K562 (cell line): ENCODE results near the gene TREM1. TPM values are rescaled to one million over a fixed set of nuclear protein-coding genes. Genes with fewer than 3 reads are reported as not detected.

Experiments used
- AFF1 ChIP-seq, 2 experiments: fragments of 450-650 bp; IDR thresholded peaks; 2 replicates each; pipeline ENCODE4 v1.6.1; 2018; ENCODE audit warnings: mild to moderate bottlenecking in 2 of 2, low read depth in 1 of 2; ENCODE audit not compliant: partially characterized antibody in 2 of 2
- CEBPZ ChIP-seq: fragments of 150-350 bp; IDR thresholded peaks from 2 replicates; pipeline ENCODE4 v1.6.1; 2014; ENCODE audit warnings: low read depth, mild to moderate bottlenecking, low read length, borderline replicate concordance
- GATA2 ChIP-seq: sonication (generic); formaldehyde crosslinking; IDR thresholded peaks from 2 replicates; pipeline ENCODE4 v1.4.0; 2020; ENCODE audit warnings: mild to moderate bottlenecking, missing genetic modification reagents
- HINFP ChIP-seq: fragments of 450-650 bp; conservative IDR thresholded peaks from 2 replicates; pipeline ENCODE4 v1.6.1; 2016; ENCODE audit warnings: missing genetic modification characterization, low read depth, mild to moderate bottlenecking, control low read depth, missing compliant biosample characterization
- IRF1 ChIP-seq: sonication (generic); formaldehyde crosslinking; IDR thresholded peaks from 2 replicates; pipeline ENCODE4 v1.8.0; 2022; ENCODE audit warnings: missing genetic modification reagents, mild to moderate bottlenecking, borderline replicate concordance
- MTF1 ChIP-seq: fragments of 250-450 bp; sonication (Bioruptor Pico); IDR thresholded peaks from 2 replicates; pipeline ENCODE4 v1.9.0; 2021; ENCODE audit warnings: moderate library complexity, mild to moderate bottlenecking, inconsistent platforms, borderline replicate concordance
- MXI1 ChIP-seq: IDR thresholded peaks from 2 replicates; pipeline ENCODE4 v1.6.1; 2011; ENCODE audit warnings: low read depth, mild to moderate bottlenecking, improper control_type of control experiment, low read length
- PTTG1 ChIP-seq: fragments of 450-650 bp; IDR thresholded peaks from 2 replicates; pipeline ENCODE4 v1.6.1; 2016; ENCODE audit warnings: low read depth, mild to moderate bottlenecking, missing genetic modification characterization, missing compliant biosample characterization
- RBM34 ChIP-seq: fragments of 200-400 bp; formaldehyde crosslinking; IDR thresholded peaks from 2 replicates; pipeline ENCODE4 v1.6.1; 2018; ENCODE audit warnings: low read length, borderline replicate concordance; ENCODE audit not compliant: insufficient read depth
- polyA plus RNA-seq, 8 experiments: library from polyadenylated mRNA; depleted of rRNA in 4 of 8; stranded (reverse) in 5 of 8; unstranded in 3 of 8; fragments of >200 nt; fragmentation: Nextera tagmentation in 2 of 8; fragmentation: Illumina TruSeq in 1 of 8; extraction: Ambion mirVana in 2 of 8; extraction: Trizol in 1 of 8; gene quantifications; 2 replicates each; pipeline versions ENCODE4 v1.2.1 to v1.2.3, GENCODE V29; 2011 to 2014; ENCODE audit warnings: inconsistent platforms in 1 of 8, missing spikeins in 1 of 8
- total RNA-seq, 7 experiments: library from RNA; depleted of rRNA in 6 of 7; stranded (reverse); fragments of >200 nt in 6 of 7; fragmentation: Illumina TruSeq in 2 of 7; extraction: Trizol in 2 of 7; gene quantifications; 2 replicates each; pipeline versions ENCODE4 v1.2.1 to v1.2.3, GENCODE V29; 2011 to 2021; ENCODE audit warnings: low replicate concordance in 1 of 7
- TF ChIP-seq, protein P1 (sequence below): sonication (generic); formaldehyde crosslinking; IDR thresholded peaks from 2 replicates; pipeline ENCODE4 v1.8.0; 2022; ENCODE audit warnings: mild to moderate bottlenecking, missing genetic modification reagents

The TREM1 gene
- total and polyA plus RNA-seq, 9 of the 15 experiments (the other 6 are each of a cell fraction or from before 2014, with no cell fraction given): not detected

GRCh38 chr6:41318654-41319565 lies 32.4 kb upstream of the TREM1 start (continued):
- TF ChIP-seq IRF1 (CRISPR knock-in tag): no peak
- no peak for TF ChIP-seq HINFP (tag)
- TF ChIP-seq GATA2 (CRISPR knock-in tag): no peak
- TF ChIP-seq, protein P1, sequence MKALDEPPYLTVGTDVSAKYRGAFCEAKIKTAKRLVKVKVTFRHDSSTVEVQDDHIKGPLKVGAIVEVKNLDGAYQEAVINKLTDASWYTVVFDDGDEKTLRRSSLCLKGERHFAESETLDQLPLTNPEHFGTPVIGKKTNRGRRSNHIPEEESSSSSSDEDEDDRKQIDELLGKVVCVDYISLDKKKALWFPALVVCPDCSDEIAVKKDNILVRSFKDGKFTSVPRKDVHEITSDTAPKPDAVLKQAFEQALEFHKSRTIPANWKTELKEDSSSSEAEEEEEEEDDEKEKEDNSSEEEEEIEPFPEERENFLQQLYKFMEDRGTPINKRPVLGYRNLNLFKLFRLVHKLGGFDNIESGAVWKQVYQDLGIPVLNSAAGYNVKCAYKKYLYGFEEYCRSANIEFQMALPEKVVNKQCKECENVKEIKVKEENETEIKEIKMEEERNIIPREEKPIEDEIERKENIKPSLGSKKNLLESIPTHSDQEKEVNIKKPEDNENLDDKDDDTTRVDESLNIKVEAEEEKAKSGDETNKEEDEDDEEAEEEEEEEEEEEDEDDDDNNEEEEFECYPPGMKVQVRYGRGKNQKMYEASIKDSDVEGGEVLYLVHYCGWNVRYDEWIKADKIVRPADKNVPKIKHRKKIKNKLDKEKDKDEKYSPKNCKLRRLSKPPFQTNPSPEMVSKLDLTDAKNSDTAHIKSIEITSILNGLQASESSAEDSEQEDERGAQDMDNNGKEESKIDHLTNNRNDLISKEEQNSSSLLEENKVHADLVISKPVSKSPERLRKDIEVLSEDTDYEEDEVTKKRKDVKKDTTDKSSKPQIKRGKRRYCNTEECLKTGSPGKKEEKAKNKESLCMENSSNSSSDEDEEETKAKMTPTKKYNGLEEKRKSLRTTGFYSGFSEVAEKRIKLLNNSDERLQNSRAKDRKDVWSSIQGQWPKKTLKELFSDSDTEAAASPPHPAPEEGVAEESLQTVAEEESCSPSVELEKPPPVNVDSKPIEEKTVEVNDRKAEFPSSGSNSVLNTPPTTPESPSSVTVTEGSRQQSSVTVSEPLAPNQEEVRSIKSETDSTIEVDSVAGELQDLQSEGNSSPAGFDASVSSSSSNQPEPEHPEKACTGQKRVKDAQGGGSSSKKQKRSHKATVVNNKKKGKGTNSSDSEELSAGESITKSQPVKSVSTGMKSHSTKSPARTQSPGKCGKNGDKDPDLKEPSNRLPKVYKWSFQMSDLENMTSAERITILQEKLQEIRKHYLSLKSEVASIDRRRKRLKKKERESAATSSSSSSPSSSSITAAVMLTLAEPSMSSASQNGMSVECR (CRISPR knock-in tag): no peak
- TF ChIP-seq RBM34: no peak
- TF ChIP-seq MTF1: no peak
- TF ChIP-seq MXI1: no peak
- no peak for TF ChIP-seq AFF1 (IDR thresholded peaks at IDR 0.05; ENCODE audit: low read depth in 1 of 2, partially characterized antibody in 2 of 2)
- TF ChIP-seq PTTG1 (tag): no peak
- TF ChIP-seq CEBPZ: no peak
